OCI-LY1 (cell line): ENCODE data around the gene FAXDC2.

ENCODE experiments used
- H2AFZ ChIP-seq: fragments of 200-600 bp; sonication (generic), shearing (Covaris generic); 2 replicates; pipeline ENCODE4 v1.6.0; 2014; ENCODE audit warnings: antibody characterized with exemption, mild to moderate bottlenecking, low read length
- H3F3A ChIP-seq: fragments of 200-600 bp; sonication (generic), shearing (Covaris generic); 2 replicates; pipeline ENCODE4 v1.6.0; 2014; ENCODE audit warnings: mild to moderate bottlenecking, antibody characterized with exemption, low read length, moderate library complexity; ENCODE audit not compliant: insufficient read depth
- H3K27ac ChIP-seq: fragments of 200-600 bp; sonication (generic); 2 replicates; pipeline ENCODE4 v1.5.1; 2014; ENCODE audit warnings: low read length, mixed run types, mild to moderate bottlenecking, low read depth; ENCODE audit not compliant: poor library complexity, severe bottlenecking
- H3K27me3 ChIP-seq: fragments of 200-600 bp; sonication (generic); 2 replicates; pipeline ENCODE4 v1.6.0; 2014; ENCODE audit warnings: antibody characterized with exemption, mild to moderate bottlenecking, low read length, moderate library complexity; ENCODE audit not compliant: insufficient read depth
- H3K36me3 ChIP-seq: fragments of 200-600 bp; sonication (generic); 2 replicates; pipeline ENCODE4 v1.6.1; 2014; ENCODE audit warnings: mild to moderate bottlenecking, antibody characterized with exemption, low read length, moderate library complexity, mixed read lengths; ENCODE audit not compliant: insufficient read depth
- H3K4me1 ChIP-seq: fragments of 200-600 bp; sonication (generic); 2 replicates; pipeline ENCODE4 v1.5.1; 2014; ENCODE audit warnings: mild to moderate bottlenecking, low read length, moderate library complexity; ENCODE audit not compliant: insufficient read depth, severe bottlenecking
- H3K4me2 ChIP-seq: fragments of 200-600 bp; sonication (generic), shearing (Covaris generic); 2 replicates; pipeline ENCODE4 v1.6.1; 2014; ENCODE audit warnings: low read length
- H3K4me3 ChIP-seq: fragments of 200-600 bp; sonication (generic); 2 replicates; pipeline ENCODE4 v1.5.1; 2014; ENCODE audit warnings: low read length, low read depth, mild to moderate bottlenecking, mixed read lengths; ENCODE audit not compliant: poor library complexity, severe bottlenecking
- H3K79me2 ChIP-seq: fragments of 200-600 bp; shearing (Covaris generic); 2 replicates; pipeline ENCODE4 v1.6.1; 2016; ENCODE audit warnings: mixed run types, low read length, mixed read lengths; ENCODE audit not compliant: insufficient read depth
- H3K9ac ChIP-seq: fragments of 200-600 bp; sonication (generic), shearing (Covaris generic); 2 replicates; pipeline ENCODE4 v1.6.1; 2014; ENCODE audit warnings: mild to moderate bottlenecking, low read length, mixed read lengths
- H3K9me2 ChIP-seq: fragments of 200-600 bp; sonication (generic), shearing (Covaris generic); 2 replicates; pipeline ENCODE4 v1.6.1; 2014; ENCODE audit warnings: low read depth, mild to moderate bottlenecking, low read length, mixed read lengths
- H3K9me3 ChIP-seq: fragments of 200-600 bp; shearing (Covaris generic); 2 replicates; pipeline ENCODE4 v1.6.1; 2014; ENCODE audit warnings: low read length, mixed read lengths
- H4K20me1 ChIP-seq: fragments of 200-600 bp; sonication (generic), shearing (Covaris generic); 2 replicates; pipeline ENCODE4 v1.6.0; 2016; ENCODE audit warnings: mild to moderate bottlenecking, low read length; ENCODE audit not compliant: insufficient read depth
- CTCF ChIP-seq: fragments of 200-600 bp; sonication (generic), shearing (Covaris generic); IDR thresholded peaks from 2 replicates; pipeline ENCODE4 v1.5.1; 2017; ENCODE audit warnings: mild to moderate bottlenecking, antibody characterized with exemption, low read length, moderate library complexity, mixed read lengths
- EZH2 ChIP-seq: fragments of 200-600 bp; sonication (generic), shearing (Covaris generic); IDR thresholded peaks from 2 replicates; pipeline ENCODE4 v1.8.0; 2017; ENCODE audit warnings: borderline replicate concordance, mixed run types, mild to moderate bottlenecking, antibody characterized with exemption, low read length, moderate library complexity, mixed read lengths

FAXDC2 gene

GRCh38 chr5:154797762-154798161, 52.6 kb downstream of the FAXDC2 start:
- Histone ChIP-seq H3K9me2 (no peaks in the 10 kb centered on the region), H3F3A (no peaks in the 10 kb centered on the region), H3K36me3 (peaks cover 93% of the 10 kb centered on the region), H3K4me2 (no peak overlapping the region), H3K27ac (no peak overlapping the region), H3K4me1 (no peaks in the 10 kb centered on the region), H3K27me3 (no peaks in the 10 kb centered on the region), H3K4me3 (no peak overlapping the region), H3K79me2 (no peaks in the 10 kb centered on the region), H3K9me3 (no peaks in the 10 kb centered on the region), H3K9ac (no peak overlapping the region), H2AFZ (no peak overlapping the region), H4K20me1 (no peaks in the 10 kb centered on the region)
- TF ChIP-seq CTCF, result no peak
- TF ChIP-seq EZH2, result no peak

GRCh38 chr5:154795235-154795596, 55.2 kb downstream of the FAXDC2 start:
- H3K79me2 ChIP-seq, result no peaks in the 10 kb centered on the region
- TF ChIP-seq EZH2, result no peak
- no peak for TF ChIP-seq CTCF
- no peaks in the 10 kb centered on the region for H3K27me3 ChIP-seq
- H3K36me3 ChIP-seq, result peaks cover 93% of the 10 kb centered on the region
- H3K4me1 ChIP-seq, result no peaks in the 10 kb centered on the region
- H3K4me2 ChIP-seq, result no peak overlapping the region
- no peak overlapping the region for H3K9ac ChIP-seq
- no peak overlapping the region for H2AFZ ChIP-seq
- no peaks in the 10 kb centered on the region for H3K9me2 ChIP-seq
- no peaks in the 10 kb centered on the region for H4K20me1 ChIP-seq
- H3F3A ChIP-seq, result no peaks in the 10 kb centered on the region
- H3K9me3 ChIP-seq, result no peaks in the 10 kb centered on the region
- no peak overlapping the region for H3K27ac ChIP-seq
- no peak overlapping the region for H3K4me3 ChIP-seq

- H3K27me3 ChIP-seq, result no peaks in the 10 kb centered on the region
- no peaks in the 10 kb centered on the region for H3K9me2 ChIP-seq
- H3K9ac ChIP-seq, result no peak overlapping the region
- no peak overlapping the region for H2AFZ ChIP-seq
- peaks cover 4% of the 10 kb centered on the region for H3K79me2 ChIP-seq
- H4K20me1 ChIP-seq, result 0 out of 2 replicates have a peak, but pooled peaks cover 3% of the 10 kb centered on the region
- no peaks in the 10 kb centered on the region for H3K9me3 ChIP-seq
- peaks cover 93% of the 10 kb centered on the region for H3K36me3 ChIP-seq
- H3K4me2 ChIP-seq, result no peak overlapping the region
- no peak overlapping the region for H3K4me3 ChIP-seq
- TF ChIP-seq CTCF (no peak), EZH2 (no peak)
- H3K27ac ChIP-seq, result no peak overlapping the region
- H3K4me1 ChIP-seq, result no peaks in the 10 kb centered on the region
- H3F3A ChIP-seq, result no peaks in the 10 kb centered on the region
Observed at GRCh38 chr5:154794525-154795234, 55.7 kb downstream of the FAXDC2 start.
